GM19043 (cell line): ENCODE measurements around the gene MPZL1.

Source experiments
- ATAC-seq: cut with Tn5 transposase; IDR thresholded peaks from one replicate; pipeline ENCODE4 v1.9.1; 2021; ENCODE audit warnings: low read depth; ENCODE audit not compliant: unreplicated experiment

Gene MPZL1

GRCh38 chr1:167694691-167695090 is 27.1 kb upstream of the MPZL1 start:
- no peak for ATAC-seq

- no peak for ATAC-seq
Observed at GRCh38 chr1:167695147-167695546, 26.6 kb upstream of the MPZL1 start.

GRCh38 chr1:167695756-167696561 is 25.8 kb upstream of the MPZL1 start:
- ATAC-seq = no peak

GRCh38 chr1:167697667-167698141 is 24.1 kb upstream of the MPZL1 start:
- ATAC-seq = no peak

- no peak for ATAC-seq
Observed at GRCh38 chr1:167698313-167698712, 23.5 kb upstream of the MPZL1 start.

- ATAC-seq = no peak
Observed at GRCh38 chr1:167701510-167701909, 20.3 kb upstream of the MPZL1 start.

- no peak for ATAC-seq
Observed at GRCh38 chr1:167703557-167703956, 18.2 kb upstream of the MPZL1 start.

- ATAC-seq = no peak
Observed at GRCh38 chr1:167704715-167705114, 17.1 kb upstream of the MPZL1 start.

- ATAC-seq = no peak
Observed at GRCh38 chr1:167705250-167705649, 16.5 kb upstream of the MPZL1 start.

- no peak for ATAC-seq
Observed at GRCh38 chr1:167706363-167706762, 15.4 kb upstream of the MPZL1 start.

GRCh38 chr1:167706931-167707877 is 14.6 kb upstream of the MPZL1 start:
- ATAC-seq = no peak

GRCh38 chr1:167707942-167708341 is 13.8 kb upstream of the MPZL1 start:
- no peak for ATAC-seq

GRCh38 chr1:167708940-167709389 is 12.8 kb upstream of the MPZL1 start:
- peak; percentile 45 for ATAC-seq

- ATAC-seq = no peak
Observed at GRCh38 chr1:167710836-167711235, 10.9 kb upstream of the MPZL1 start.

- ATAC-seq = no peak
Observed at GRCh38 chr1:167711797-167712196, 10.0 kb upstream of the MPZL1 start.

GRCh38 chr1:167713330-167714081 is 8.3 kb upstream of the MPZL1 start:
- no peak for ATAC-seq

- ATAC-seq = no peak
Observed at GRCh38 chr1:167714098-167714438, 7.7 kb upstream of the MPZL1 start.

- ATAC-seq = peak; percentile 49
Observed at GRCh38 chr1:167714439-167715156, 7.2 kb upstream of the MPZL1 start.

- peak; percentile 28 for ATAC-seq
Observed at GRCh38 chr1:167715157-167715999, 6.4 kb upstream of the MPZL1 start.
